Measurements from ENCODE around the gene BLM.

The BLM gene

DNA sequence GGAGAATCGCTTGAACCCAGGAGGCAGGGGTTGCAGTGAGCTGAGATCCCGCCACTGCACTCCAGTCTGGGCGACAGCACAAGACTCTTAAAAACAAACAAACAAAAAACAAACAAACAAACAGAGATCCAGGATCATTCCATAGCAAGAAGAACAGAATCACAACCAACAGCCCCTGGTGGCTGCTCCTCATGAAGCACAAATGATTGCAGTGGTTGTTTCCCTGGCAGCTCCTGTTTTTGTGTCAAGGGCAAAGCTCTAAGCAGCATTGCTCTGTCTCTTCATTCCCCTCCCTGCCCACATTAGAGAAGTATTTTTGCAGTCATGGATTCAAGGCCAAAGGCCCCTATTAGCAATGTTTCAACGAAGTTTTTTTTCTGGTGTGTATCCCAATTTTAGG lies 25.8 kb upstream of the BLM start:
- in situ Hi-C loops (cut with MboI; ENCODE audit: low sequenced_read_pairs): no loop called here

DNA sequence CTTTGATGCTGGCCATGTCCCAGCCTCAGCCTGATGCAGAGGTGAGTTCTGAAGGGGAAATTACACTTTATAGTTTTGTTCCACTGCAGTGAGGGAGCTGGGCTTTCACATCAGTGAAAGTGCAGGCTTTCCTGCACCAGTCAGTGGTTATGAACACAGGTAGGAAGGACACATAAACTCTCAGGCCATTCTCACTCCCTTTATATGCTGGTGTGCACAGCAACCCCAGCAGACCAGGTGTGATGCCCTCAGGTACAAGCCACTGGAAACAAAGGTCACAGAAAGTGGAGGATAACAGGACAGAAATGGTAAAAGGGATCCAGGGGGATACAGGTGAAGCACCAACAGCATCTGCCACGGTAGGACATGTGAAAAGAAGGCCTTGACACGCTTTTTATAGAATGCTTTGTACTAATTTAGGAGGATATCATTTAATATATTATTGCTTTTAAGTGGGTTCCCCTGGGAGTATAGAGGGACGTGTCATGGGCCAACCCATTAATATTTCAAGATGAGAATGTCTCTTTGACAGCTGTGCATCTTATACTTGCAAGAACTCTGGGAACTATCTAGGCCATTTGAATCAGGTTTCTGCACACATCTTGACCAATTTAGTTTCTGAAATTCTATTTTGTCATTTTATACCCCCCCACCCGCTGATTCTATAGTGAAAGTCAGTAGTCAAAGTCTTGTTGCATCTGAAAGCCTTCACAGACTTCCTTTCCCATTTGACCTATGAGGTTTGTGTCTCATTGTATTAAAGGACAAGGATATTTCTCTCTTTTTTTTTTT lies 25.0 kb upstream of the BLM start:
- in situ Hi-C loops (cut with MboI; ENCODE audit: low sequenced_read_pairs): no loop called here

DNA sequence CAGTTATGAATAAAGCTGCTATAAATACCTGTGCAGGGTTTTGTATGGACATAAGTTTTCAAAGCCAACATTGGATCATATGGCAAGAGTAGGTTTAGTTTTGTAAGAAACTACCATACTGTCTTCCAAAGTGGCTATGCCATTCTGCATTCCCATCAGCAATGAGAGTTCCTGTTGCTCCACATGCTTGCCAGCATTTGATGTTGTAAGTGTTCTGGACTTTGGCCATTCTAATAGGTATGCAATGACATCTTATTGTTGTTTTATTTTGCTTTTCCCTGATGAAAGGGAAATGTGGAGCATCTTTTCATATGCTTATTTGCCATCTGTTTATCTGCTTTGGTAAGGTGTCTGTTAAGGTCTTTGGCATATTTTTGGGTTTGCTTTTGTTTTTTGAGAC lies 22.2 kb upstream of the BLM start:
- in situ Hi-C loops (cut with MboI; ENCODE audit: low sequenced_read_pairs): no loop called here

GRCh38 chr15:90697175-90697574 lies 20.0 kb upstream of the BLM start:
- in situ Hi-C loops (cut with MboI; ENCODE audit: low sequenced_read_pairs): no loop called here

DNA sequence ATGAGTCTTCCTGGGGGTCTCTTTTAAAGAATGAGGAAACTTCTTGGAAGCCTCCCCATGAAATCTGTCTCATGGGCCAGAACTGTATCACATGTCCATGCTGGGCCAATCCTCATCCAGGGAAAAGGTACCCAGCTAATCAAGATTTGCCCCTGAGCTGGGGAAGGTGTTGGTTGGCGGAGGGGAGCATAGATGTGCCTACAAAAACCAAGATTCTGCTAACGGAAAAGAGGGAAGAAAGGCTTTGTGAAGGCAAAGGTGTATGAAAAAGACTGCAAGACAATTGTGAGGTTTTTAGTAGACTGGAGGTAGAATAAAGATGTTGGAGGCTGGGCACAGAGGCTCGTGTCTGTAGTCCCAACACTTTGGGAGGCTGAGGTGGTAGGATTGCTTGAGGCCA lies 18.5 kb upstream of the BLM start:
- in situ Hi-C loops (cut with MboI; ENCODE audit: low sequenced_read_pairs): no loop called here

- in situ Hi-C loops (cut with MboI; ENCODE audit: low sequenced_read_pairs): no loop called here
Measured at GRCh38 chr15:90701048-90701447, 16.1 kb upstream of the BLM start.

GRCh38 chr15:90701880-90702630 lies 15.1 kb upstream of the BLM start:
- in situ Hi-C loops (cut with MboI; ENCODE audit: low sequenced_read_pairs): no loop called here

DNA sequence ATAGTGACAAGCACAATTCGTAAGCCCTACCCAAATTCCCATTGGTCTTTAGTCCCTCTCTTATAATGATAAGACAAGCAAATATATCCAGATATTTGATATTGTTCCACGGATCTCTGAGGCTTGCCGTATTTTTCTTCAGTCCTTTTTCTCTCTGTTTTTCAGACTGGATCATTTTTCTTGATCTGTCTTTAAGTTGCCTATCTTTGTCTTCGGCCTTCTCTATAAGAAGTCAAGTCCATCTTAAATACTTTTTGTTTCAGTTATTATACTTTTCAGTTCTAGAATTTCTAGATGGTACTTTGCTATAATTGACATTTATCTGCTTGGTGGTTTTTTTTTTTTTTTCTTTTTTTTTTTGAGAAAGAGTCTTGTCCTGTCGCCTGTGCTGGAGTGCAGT lies 13.7 kb upstream of the BLM start:
- in situ Hi-C loops (cut with MboI; ENCODE audit: low sequenced_read_pairs): no loop called here

- in situ Hi-C loops (cut with MboI; ENCODE audit: low sequenced_read_pairs): no loop called here
Measured at GRCh38 chr15:90705212-90705611, 11.9 kb upstream of the BLM start.

DNA sequence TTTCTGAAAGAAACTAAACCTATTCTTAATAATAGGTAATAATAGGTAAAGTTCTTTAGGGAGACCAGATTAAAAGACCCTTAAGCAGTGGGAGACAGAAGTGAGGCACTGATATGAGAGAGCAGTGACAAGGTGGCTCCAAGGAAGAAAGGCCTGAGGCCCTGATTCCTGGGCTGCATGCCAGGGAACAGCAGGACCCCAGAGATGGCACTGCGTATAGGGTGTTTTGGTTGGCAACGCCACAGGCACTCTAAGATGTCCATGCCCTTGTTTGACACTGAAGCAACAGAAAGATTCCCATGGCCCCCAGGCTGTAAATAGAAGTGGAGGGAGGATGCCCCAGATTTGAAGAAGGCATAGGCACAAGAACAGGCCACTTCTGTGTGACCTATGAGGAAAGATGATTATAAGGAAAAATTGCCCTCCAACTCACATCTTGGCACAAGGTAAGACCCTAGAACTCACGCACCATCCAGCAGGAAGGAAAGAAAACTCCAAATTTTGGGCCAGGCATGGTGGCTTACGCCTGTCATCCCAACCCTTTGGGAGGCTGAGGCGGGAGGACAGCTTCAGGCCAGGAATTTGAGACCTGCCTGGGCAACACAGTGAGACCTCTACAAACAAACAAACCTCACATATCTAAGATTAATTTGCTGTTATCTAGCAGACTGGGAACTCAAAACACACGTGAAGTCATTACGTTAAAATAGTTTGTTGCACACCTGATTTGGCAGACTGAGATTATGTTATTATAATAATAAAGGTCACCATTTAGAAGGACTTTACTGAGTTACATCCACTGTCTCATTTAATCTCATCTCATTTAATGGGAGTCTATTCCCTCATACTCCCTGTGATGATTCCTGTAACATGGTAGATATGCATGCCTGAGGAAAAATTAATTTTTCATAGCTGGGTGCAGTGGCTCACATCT lies 10.5 kb upstream of the BLM start:
- in situ Hi-C loops (cut with MboI; ENCODE audit: low sequenced_read_pairs): no loop called here

DNA sequence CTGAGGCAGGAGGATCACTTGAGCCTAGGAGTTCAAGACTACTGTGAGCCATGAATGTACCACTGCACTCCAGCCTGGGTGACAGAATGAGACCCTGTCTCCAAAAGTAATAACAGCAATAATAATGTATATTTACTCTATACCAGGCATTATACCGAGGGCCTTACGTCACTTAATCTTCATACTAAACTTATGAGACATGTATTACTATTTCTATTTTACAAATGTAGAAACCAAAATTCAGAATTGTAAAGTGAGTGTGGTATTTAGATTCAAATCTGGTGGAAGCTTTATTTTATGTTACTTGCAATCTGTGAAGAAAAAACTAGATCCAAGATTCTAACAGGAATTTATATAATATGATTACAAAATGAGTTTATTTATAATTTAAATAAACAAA lies 9.7 kb upstream of the BLM start:
- in situ Hi-C loops (cut with MboI; ENCODE audit: low sequenced_read_pairs): no loop called here

- in situ Hi-C loops (cut with MboI; ENCODE audit: low sequenced_read_pairs): no loop called here
Measured at GRCh38 chr15:90708516-90708915, 8.6 kb upstream of the BLM start.

DNA sequence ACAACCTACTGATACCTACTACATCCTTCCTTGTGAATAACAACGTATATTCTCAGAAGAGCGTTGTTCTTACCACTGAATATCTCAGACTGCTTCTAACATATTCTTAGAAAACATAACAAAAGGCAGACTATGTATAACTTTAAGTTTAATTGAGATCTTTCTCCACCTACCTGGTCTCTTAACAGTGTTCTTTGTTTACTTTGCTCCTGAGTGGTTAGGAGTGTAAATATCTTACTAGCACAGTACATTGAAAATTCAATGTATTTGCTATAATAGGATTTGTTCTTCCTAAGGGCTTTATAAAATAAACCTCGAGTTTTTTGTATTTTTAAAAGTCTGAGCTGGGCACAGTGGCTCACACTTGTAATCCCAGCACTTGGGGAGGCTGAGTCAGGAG lies 7.9 kb upstream of the BLM start:
- in situ Hi-C loops (cut with MboI; ENCODE audit: low sequenced_read_pairs): no loop called here

- in situ Hi-C loops (cut with MboI; ENCODE audit: low sequenced_read_pairs): no loop called here
Measured at GRCh38 chr15:90710436-90711027, 6.6 kb upstream of the BLM start.

- in situ Hi-C loops (cut with MboI; ENCODE audit: low sequenced_read_pairs): no loop called here
Measured at GRCh38 chr15:90711418-90711824, 5.7 kb upstream of the BLM start.

- in situ Hi-C loops (cut with MboI; ENCODE audit: low sequenced_read_pairs): no loop called here
Measured at GRCh38 chr15:90711842-90712241, 5.3 kb upstream of the BLM start.

GRCh38 chr15:90713081-90713480 lies 4.1 kb upstream of the BLM start:
- in situ Hi-C loops (cut with MboI; ENCODE audit: low sequenced_read_pairs): no loop called here

- in situ Hi-C loops (cut with MboI; ENCODE audit: low sequenced_read_pairs): no loop called here
Measured at GRCh38 chr15:90716317-90716975, 700 bp upstream of the BLM start.

- in situ Hi-C loops (cut with MboI; ENCODE audit: low sequenced_read_pairs): no loop called here
Measured at GRCh38 chr15:90718232-90718631, 1.1 kb downstream of the BLM start.

GRCh38 chr15:90720131-90720530 lies 3.0 kb downstream of the BLM start:
- in situ Hi-C loops (cut with MboI; ENCODE audit: low sequenced_read_pairs): no loop called here

Measured in hTERT RPE-1 (cell line).